ENCODE data around the gene ANGPT4.
"Not testable (repeated sequence)": the region's sequence is repeated elsewhere in the genome, so short reads cannot be mapped to it uniquely, and the experiment has no call there.

ANGPT4 gene

GRCh38 chr20:910132-910869 is 5.8 kb downstream of the ANGPT4 start:
- H3K4me3 ChIP-seq (ENCODE audit: low read length) = no peak overlapping the region
- no peak for DNase-seq (ENCODE audit: low read depth)
- TF ChIP-seq CTCF (conservative IDR thresholded peaks at IDR 0.05; ENCODE audit: low read depth, low read length) = no peak

- DNase-seq (ENCODE audit: low read depth) = no peak
- no peak overlapping the region for H3K4me3 ChIP-seq (ENCODE audit: low read length)
- TF ChIP-seq CTCF (conservative IDR thresholded peaks at IDR 0.05; ENCODE audit: low read depth, low read length) = no peak
These were observed 6.5 kb downstream of the ANGPT4 start for GRCh38 chr20:909641-910040.

DNA sequence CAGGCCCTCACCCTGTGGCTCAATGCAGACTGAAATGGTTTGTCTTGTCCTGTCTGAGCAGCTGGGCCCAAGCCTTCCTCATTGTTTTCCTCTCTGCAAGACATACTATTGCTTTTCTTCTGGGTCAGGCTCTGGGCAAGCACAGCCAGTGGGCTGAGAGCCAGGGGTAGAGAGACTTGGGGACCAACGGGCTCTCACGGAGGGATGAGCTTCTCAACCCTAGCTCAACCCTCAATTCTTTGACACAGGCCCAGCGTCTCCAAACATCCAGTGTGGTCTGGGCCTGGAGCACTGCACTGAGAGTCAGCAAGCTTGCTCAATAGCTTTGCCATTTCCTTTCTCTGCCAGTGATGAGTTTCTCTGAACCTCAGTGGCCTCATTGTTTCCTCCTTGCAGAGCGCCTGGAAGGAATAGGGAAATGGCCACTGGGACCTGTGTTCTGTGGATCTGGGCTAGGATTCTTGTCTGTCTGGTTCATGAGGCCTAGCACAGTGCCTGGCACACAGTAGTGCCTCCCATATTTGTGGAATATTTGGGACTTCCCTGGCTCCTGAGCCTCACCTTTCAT is 9.3 kb downstream of the ANGPT4 start:
- no peak for TF ChIP-seq CTCF (conservative IDR thresholded peaks at IDR 0.05; ENCODE audit: low read depth, low read length)
- DNase-seq (ENCODE audit: low read depth) = no peak
- no peak overlapping the region for H3K4me3 ChIP-seq (ENCODE audit: low read length)

- TF ChIP-seq CTCF (conservative IDR thresholded peaks at IDR 0.05; ENCODE audit: low read depth, low read length) = no peak
- no peak for DNase-seq (ENCODE audit: low read depth)
- H3K4me3 ChIP-seq (ENCODE audit: low read length) = no peak overlapping the region
These were observed 10.1 kb downstream of the ANGPT4 start for GRCh38 chr20:906001-906520.

DNA sequence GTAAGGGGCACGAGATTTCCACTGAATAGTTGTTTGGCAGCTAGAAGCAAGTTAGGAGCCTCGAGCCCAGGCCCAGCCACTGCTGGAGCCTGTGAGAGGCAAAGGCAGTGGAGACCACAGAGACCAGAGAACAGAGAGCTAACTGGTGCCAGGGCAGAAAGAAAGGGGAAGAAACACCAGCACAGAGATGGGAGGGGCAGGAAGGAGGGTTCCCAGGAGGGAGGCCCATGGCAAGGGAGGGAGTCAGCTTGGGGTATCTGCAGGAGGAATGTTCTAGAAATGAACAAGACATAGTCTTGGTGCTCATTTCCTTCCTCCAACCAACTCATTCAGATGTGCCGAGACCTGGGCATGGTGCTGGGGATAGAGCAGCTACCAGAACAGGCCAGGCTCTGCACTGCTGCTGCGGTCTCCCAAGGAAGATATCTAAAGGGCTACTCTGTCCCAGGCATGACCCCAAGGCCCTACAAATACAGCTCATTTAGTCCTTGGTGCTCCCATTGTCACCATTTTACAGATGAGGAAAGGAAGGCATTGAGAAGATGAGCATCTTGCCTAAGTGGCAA is 10.7 kb downstream of the ANGPT4 start:
- DNase-seq (ENCODE audit: low read depth) = no peak
- TF ChIP-seq CTCF (conservative IDR thresholded peaks at IDR 0.05; ENCODE audit: low read depth, low read length) = no peak

DNA sequence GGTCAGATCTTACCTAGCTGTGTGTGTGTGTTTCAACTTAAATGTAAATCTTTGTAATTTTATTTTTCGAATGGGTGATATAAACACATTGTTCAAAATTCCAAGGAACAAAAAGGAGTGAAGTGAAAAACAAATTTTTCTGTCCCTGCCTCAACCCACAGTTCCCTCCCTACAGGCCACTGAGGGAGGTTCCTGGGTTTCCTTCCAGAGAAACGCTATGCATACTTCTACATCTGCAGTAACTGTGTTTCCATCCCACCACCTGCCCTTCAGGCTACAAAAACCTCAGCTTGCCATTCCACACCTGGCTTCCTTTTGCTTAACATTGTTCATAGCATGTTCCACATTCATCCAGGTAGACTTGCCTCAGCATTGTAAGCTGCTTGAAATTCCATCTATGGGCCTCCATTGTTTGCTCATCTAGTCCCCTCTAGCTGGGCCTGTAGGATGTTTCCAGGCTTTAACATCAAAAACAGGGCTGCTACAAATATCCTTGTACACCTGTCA is 12.0 kb downstream of the ANGPT4 start:
- no peak for TF ChIP-seq CTCF (conservative IDR thresholded peaks at IDR 0.05; ENCODE audit: low read depth, low read length)
- H3K4me3 ChIP-seq (ENCODE audit: low read length) = no peak overlapping the region
- no peak for DNase-seq (ENCODE audit: low read depth)

More for the DNA sequence above, 10.7 kb downstream of the ANGPT4 start:
- no peak overlapping the region for H3K4me3 ChIP-seq (ENCODE audit: low read length)

- not testable (repeated sequence) for DNase-seq (ENCODE audit: low read depth); H3K4me3 ChIP-seq (ENCODE audit: low read length)
These were observed 18.7 kb downstream of the ANGPT4 start for GRCh38 chr20:897436-897835.
